ENCODE results near the gene RBM5. TPM values are rescaled to one million over a fixed set of nuclear protein-coding genes. Genes with fewer than 3 reads are reported as not detected.

RBM5 gene
- total RNA-seq, 1 donor from 2014 or later: 80.3 TPM

DNA sequence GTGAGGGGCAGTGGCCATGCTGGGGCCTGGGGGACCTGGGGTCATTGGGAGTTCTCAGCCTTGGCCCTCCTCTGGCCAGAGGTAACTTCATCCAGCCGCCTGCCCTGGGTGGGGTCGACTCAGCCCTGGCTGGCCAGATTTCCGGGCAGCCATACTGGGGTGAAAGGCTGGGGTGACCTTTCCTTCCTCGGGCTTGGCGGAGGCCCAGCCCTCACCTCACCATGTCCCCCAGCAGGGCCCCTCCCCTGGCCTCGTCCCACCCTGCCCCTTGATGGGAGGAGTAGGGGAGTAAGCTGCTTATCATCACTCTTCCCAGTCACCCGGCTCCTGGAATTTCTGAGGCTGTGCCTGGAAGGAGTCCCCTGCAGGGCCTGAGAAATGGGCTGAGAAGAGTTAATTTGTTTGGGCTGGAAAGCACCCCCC lies 71.9 kb downstream of the RBM5 start:
- no peaks in the 10 kb centered on the region for H3K27me3 ChIP-seq (ENCODE audit: control insufficient read depth, insufficient read depth, low read length)
- H3K4me3 ChIP-seq (ENCODE audit: low read depth, low read length): no peak overlapping the region
- peaks cover 38% of the 10 kb centered on the region for H3K36me3 ChIP-seq (ENCODE audit: control insufficient read depth, insufficient read depth, low read length)
- FAIRE-seq (no peak), DNase-seq (ENCODE audit: low read depth) (no peak)
- TF ChIP-seq, protein P1, sequence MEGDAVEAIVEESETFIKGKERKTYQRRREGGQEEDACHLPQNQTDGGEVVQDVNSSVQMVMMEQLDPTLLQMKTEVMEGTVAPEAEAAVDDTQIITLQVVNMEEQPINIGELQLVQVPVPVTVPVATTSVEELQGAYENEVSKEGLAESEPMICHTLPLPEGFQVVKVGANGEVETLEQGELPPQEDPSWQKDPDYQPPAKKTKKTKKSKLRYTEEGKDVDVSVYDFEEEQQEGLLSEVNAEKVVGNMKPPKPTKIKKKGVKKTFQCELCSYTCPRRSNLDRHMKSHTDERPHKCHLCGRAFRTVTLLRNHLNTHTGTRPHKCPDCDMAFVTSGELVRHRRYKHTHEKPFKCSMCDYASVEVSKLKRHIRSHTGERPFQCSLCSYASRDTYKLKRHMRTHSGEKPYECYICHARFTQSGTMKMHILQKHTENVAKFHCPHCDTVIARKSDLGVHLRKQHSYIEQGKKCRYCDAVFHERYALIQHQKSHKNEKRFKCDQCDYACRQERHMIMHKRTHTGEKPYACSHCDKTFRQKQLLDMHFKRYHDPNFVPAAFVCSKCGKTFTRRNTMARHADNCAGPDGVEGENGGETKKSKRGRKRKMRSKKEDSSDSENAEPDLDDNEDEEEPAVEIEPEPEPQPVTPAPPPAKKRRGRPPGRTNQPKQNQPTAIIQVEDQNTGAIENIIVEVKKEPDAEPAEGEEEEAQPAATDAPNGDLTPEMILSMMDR (IDR thresholded peaks at IDR 0.05; ENCODE audit: insufficient read depth, low read length, severe bottlenecking): no peak

DNA sequence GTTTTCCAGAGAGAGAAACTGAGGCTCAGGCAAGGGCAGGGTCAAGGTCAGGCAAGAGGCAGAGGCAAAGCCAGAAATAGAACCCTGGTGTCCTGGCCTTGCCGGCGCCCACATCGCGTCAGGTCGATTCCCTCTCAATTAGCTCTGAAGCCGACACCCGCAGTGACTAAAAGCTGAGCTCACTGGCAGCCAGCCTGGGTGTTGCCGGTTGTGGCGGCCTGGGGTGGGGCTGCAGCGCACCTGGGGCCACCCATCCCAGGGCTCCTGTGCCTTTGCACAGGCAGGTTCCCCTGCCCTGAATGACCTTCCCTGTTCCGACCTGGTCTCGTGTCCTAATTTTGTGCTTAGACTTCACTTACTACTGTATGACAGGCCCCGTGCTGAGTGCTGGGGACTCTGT lies 72.6 kb downstream of the RBM5 start:
- Histone ChIP-seq H3K27me3 (ENCODE audit: control insufficient read depth, insufficient read depth, low read length) (no peaks in the 10 kb centered on the region), H3K4me3 (ENCODE audit: low read depth, low read length) (no peak overlapping the region), H3K36me3 (ENCODE audit: control insufficient read depth, insufficient read depth, low read length) (peaks cover 40% of the 10 kb centered on the region)
- DNase-seq (ENCODE audit: low read depth) (peak; percentile 75), FAIRE-seq (peak; percentile 13)
- TF ChIP-seq, protein P1 (IDR thresholded peaks at IDR 0.05; ENCODE audit: insufficient read depth, low read length, severe bottlenecking): no peak

- peaks cover 46% of the 10 kb centered on the region for H3K36me3 ChIP-seq (ENCODE audit: control insufficient read depth, insufficient read depth, low read length)
- H3K4me3 ChIP-seq (ENCODE audit: low read depth, low read length): no peak overlapping the region
- TF ChIP-seq, protein P1 (IDR thresholded peaks at IDR 0.05; ENCODE audit: insufficient read depth, low read length, severe bottlenecking): no peak
- FAIRE-seq: no peak
- no peak for DNase-seq (ENCODE audit: low read depth)
- no peaks in the 10 kb centered on the region for H3K27me3 ChIP-seq (ENCODE audit: control insufficient read depth, insufficient read depth, low read length)
These were observed 73.5 kb downstream of the RBM5 start for GRCh38 chr3:50162034-50162883.

GRCh38 chr3:50163572-50164455 lies 75.1 kb downstream of the RBM5 start:
- no peak overlapping the region for H3K4me3 ChIP-seq (ENCODE audit: low read depth, low read length)
- peak; percentile 88 for DNase-seq (ENCODE audit: low read depth)
- no peaks in the 10 kb centered on the region for H3K27me3 ChIP-seq (ENCODE audit: control insufficient read depth, insufficient read depth, low read length)
- FAIRE-seq: no peak
- peaks cover 55% of the 10 kb centered on the region for H3K36me3 ChIP-seq (ENCODE audit: control insufficient read depth, insufficient read depth, low read length)
- TF ChIP-seq, protein P1 (IDR thresholded peaks at IDR 0.05; ENCODE audit: insufficient read depth, low read length, severe bottlenecking): no peak

GRCh38 chr3:50164481-50164880 lies 75.8 kb downstream of the RBM5 start:
- Histone ChIP-seq H3K4me3 (ENCODE audit: low read depth, low read length) (no peak overlapping the region), H3K36me3 (ENCODE audit: control insufficient read depth, insufficient read depth, low read length) (peaks cover 57% of the 10 kb centered on the region), H3K27me3 (ENCODE audit: control insufficient read depth, insufficient read depth, low read length) (no peaks in the 10 kb centered on the region)
- DNase-seq (ENCODE audit: low read depth): no peak
- peak; percentile 89 for FAIRE-seq
- TF ChIP-seq, protein P1 (IDR thresholded peaks at IDR 0.05; ENCODE audit: insufficient read depth, low read length, severe bottlenecking): no peak
